ENCODE measurements around the gene NAA35. TPM values are rescaled to one million over a fixed set of nuclear protein-coding genes. Genes with fewer than 3 reads are reported as not detected.

Gene NAA35
- total RNA-seq, 4 donors from 2014 or later: 18.8 to 27.9 (median 22.2) TPM

- no peaks in the 10 kb centered on the region for H3K27me3 ChIP-seq
- no peak overlapping the region for H3K27ac ChIP-seq
- 95% methylated on average over 16 of the region's 16 CpGs for WGBS, 2 donors
- peaks cover 0 to 14% (median 0%) of the 10 kb centered on the region in 3 donors for H3K36me3 ChIP-seq
- no peak for DNase-seq (ENCODE audit: low spot score in 2 of 2)
- H3K4me1 ChIP-seq: no peaks in the 10 kb centered on the region
- TF ChIP-seq POLR2A (IDR thresholded peaks at IDR 0.05): no peak
- TF ChIP-seq EP300 (IDR thresholded peaks at IDR 0.05): no peak
- TF ChIP-seq CTCF (IDR thresholded peaks at IDR 0.05): no peak
- no peaks in the 10 kb centered on the region for H3K9me3 ChIP-seq
- no peak overlapping the region for H3K4me3 ChIP-seq
Measured at GRCh38 chr9:85899388-85899787, 41.6 kb upstream of the NAA35 start.

GRCh38 chr9:85900504-85901201 is 40.3 kb upstream of the NAA35 start:
- DNase-seq (ENCODE audit: low spot score in 2 of 2): peak in 1 of 2 donors; percentile 7
- no peaks in the 10 kb centered on the region for H3K27me3 ChIP-seq
- no peaks in the 10 kb centered on the region for H3K9me3 ChIP-seq
- H3K36me3 ChIP-seq: peaks cover 0 to 14% (median 0%) of the 10 kb centered on the region in 3 donors
- no peak overlapping the region for H3K4me3 ChIP-seq
- H3K27ac ChIP-seq: no peak overlapping the region
- WGBS, 2 donors: 57 to 58% methylated on average over 9 of the region's 9 CpGs
- TF ChIP-seq CTCF (IDR thresholded peaks at IDR 0.05) (peak in 2 of 5 experiments; percentile 7 to 12), EP300 (IDR thresholded peaks at IDR 0.05) (no peak)
- H3K4me1 ChIP-seq: no peaks in the 10 kb centered on the region

- no peaks in the 10 kb centered on the region for H3K36me3 ChIP-seq
- H3K4me1 ChIP-seq: no peaks in the 10 kb centered on the region
- TF ChIP-seq POLR2A (IDR thresholded peaks at IDR 0.05): no peak
- TF ChIP-seq EP300 (IDR thresholded peaks at IDR 0.05): no peak
- TF ChIP-seq CTCF (IDR thresholded peaks at IDR 0.05): no peak
- no peaks in the 10 kb centered on the region for H3K9me3 ChIP-seq
- H3K27ac ChIP-seq: no peak overlapping the region
- WGBS, 2 donors: 91 to 95% methylated on average over 2 of the region's 2 CpGs
- no peak overlapping the region for H3K4me3 ChIP-seq
- H3K27me3 ChIP-seq: no peaks in the 10 kb centered on the region
- DNase-seq (ENCODE audit: low spot score in 2 of 2): no peak
Measured at GRCh38 chr9:85904975-85905374, 36.0 kb upstream of the NAA35 start.

GRCh38 chr9:85905957-85906356 is 35.0 kb upstream of the NAA35 start:
- no peak overlapping the region for H3K27ac ChIP-seq
- no peaks in the 10 kb centered on the region for H3K9me3 ChIP-seq
- no peak for TF ChIP-seq CTCF (IDR thresholded peaks at IDR 0.05)
- no peak for TF ChIP-seq EP300 (IDR thresholded peaks at IDR 0.05)
- no peaks in the 10 kb centered on the region for H3K36me3 ChIP-seq
- 36 to 51% methylated on average over 1 of the region's 1 CpG for WGBS, 2 donors
- H3K27me3 ChIP-seq: no peaks in the 10 kb centered on the region
- no peak overlapping the region for H3K4me3 ChIP-seq
- no peaks in the 10 kb centered on the region for H3K4me1 ChIP-seq
- DNase-seq (ENCODE audit: low spot score in 2 of 2): no peak

GRCh38 chr9:85909390-85909789 is 31.6 kb upstream of the NAA35 start:
- H3K36me3 ChIP-seq: no peaks in the 10 kb centered on the region
- H3K27me3 ChIP-seq: no peaks in the 10 kb centered on the region
- DNase-seq (ENCODE audit: low spot score in 2 of 2): no peak
- WGBS, 2 donors: 6 to 19% methylated on average over 1 of the region's 1 CpG
- H3K9me3 ChIP-seq: no peaks in the 10 kb centered on the region
- TF ChIP-seq EP300 (IDR thresholded peaks at IDR 0.05) (no peak), CTCF (IDR thresholded peaks at IDR 0.05) (no peak), POLR2A (IDR thresholded peaks at IDR 0.05) (no peak)
- no peak overlapping the region for H3K27ac ChIP-seq
- H3K4me1 ChIP-seq: no peaks in the 10 kb centered on the region
- H3K4me3 ChIP-seq: no peak overlapping the region

All from tibial nerve (tissue), 4 donors.